Stomach smooth muscle (tissue), 2 donors: ENCODE results near the gene CAPRIN2.

Source experiments
- H3K27ac ChIP-seq: one replicate; pipeline ENCODE4 v1.7.0; 2013; ENCODE audit warnings: mild to moderate bottlenecking, low read length, inconsistent platforms
- H3K27me3 ChIP-seq, 2 donors: one replicate each; pipeline ENCODE4 v1.7.0; 2013; ENCODE audit warnings: low read length in 2 of 2; ENCODE audit not compliant: insufficient read depth in 2 of 2, control insufficient read depth in 1 of 2
- H3K36me3 ChIP-seq, 2 donors: one replicate each; pipeline ENCODE4 v1.7.0; 2013; ENCODE audit warnings: low read length in 2 of 2; ENCODE audit not compliant: control insufficient read depth in 2 of 2, insufficient read depth in 2 of 2
- H3K4me1 ChIP-seq: one replicate; pipeline ENCODE4 v1.7.0; 2013; ENCODE audit warnings: low read length; ENCODE audit not compliant: control insufficient read depth, insufficient read depth
- H3K4me3 ChIP-seq, 2 donors: one replicate each; pipeline ENCODE4 v1.7.0; 2013; ENCODE audit warnings: low read length in 2 of 2
- H3K9ac ChIP-seq, 2 donors: one replicate each; pipeline ENCODE4 v1.7.0; 2013; ENCODE audit warnings: low read length in 2 of 2, mild to moderate bottlenecking in 1 of 2
- H3K9me3 ChIP-seq, 2 donors: one replicate each; pipeline ENCODE4 v1.7.0; 2013; ENCODE audit warnings: low read length in 2 of 2; ENCODE audit not compliant: control insufficient read depth in 2 of 2
- donor health status: healthy.
- donor health status: Pancreatic carcinoma.

CAPRIN2 gene

GRCh38 chr12:30763053-30763452 is 8.3 kb upstream of the CAPRIN2 start:
- Histone ChIP-seq H3K27me3 (no peaks in the 10 kb centered on the region), H3K27ac (no peak overlapping the region), H3K4me3 (no peak overlapping the region), H3K36me3 (no peaks in the 10 kb centered on the region), H3K9ac (no peak overlapping the region), H3K4me1 (no peaks in the 10 kb centered on the region), H3K9me3 (no peaks in the 10 kb centered on the region)

GRCh38 chr12:30761730-30762129 is 7.0 kb upstream of the CAPRIN2 start:
- H3K27me3 ChIP-seq = no peaks in the 10 kb centered on the region
- H3K4me1 ChIP-seq = no peaks in the 10 kb centered on the region
- no peak overlapping the region for H3K27ac ChIP-seq
- H3K9ac ChIP-seq = no peak overlapping the region
- H3K36me3 ChIP-seq = no peaks in the 10 kb centered on the region
- H3K4me3 ChIP-seq = no peak overlapping the region
- no peaks in the 10 kb centered on the region for H3K9me3 ChIP-seq

- H3K9me3 ChIP-seq = no peaks in the 10 kb centered on the region
- H3K36me3 ChIP-seq = no peaks in the 10 kb centered on the region
- no peak overlapping the region for H3K27ac ChIP-seq
- no peak overlapping the region for H3K4me3 ChIP-seq
- no peaks in the 10 kb centered on the region for H3K27me3 ChIP-seq
- H3K4me1 ChIP-seq = peaks cover 9% of the 10 kb centered on the region
- H3K9ac ChIP-seq = no peak overlapping the region
Observed at GRCh38 chr12:30757316-30757715, 2.6 kb upstream of the CAPRIN2 start.

GRCh38 chr12:30756074-30756473 is 1.3 kb upstream of the CAPRIN2 start:
- Histone ChIP-seq H3K27ac (no peak overlapping the region), H3K9ac (no peak overlapping the region), H3K4me1 (peaks cover 9% of the 10 kb centered on the region)

GRCh38 chr12:30755395-30755762 is 628 bp upstream of the CAPRIN2 start:
- Histone ChIP-seq H3K4me3 (peak overlapping the region; percentile 57 to 86), H3K27me3 (no peaks in the 10 kb centered on the region), H3K9me3 (no peaks in the 10 kb centered on the region), H3K9ac (peak overlapping the region; percentile 70 to 90), H3K36me3 (no peaks in the 10 kb centered on the region), H3K27ac (peak overlapping the region; percentile 60), H3K4me1 (peaks cover 9% of the 10 kb centered on the region)

More at GRCh38 chr12:30756074-30756473, 1.3 kb upstream of the CAPRIN2 start:
- Histone ChIP-seq H3K9me3 (no peaks in the 10 kb centered on the region), H3K36me3 (no peaks in the 10 kb centered on the region), H3K4me3 (no peak overlapping the region), H3K27me3 (no peaks in the 10 kb centered on the region)

- peak overlapping the region; percentile 84 to 86 for H3K4me3 ChIP-seq
- peaks cover 9% of the 10 kb centered on the region for H3K4me1 ChIP-seq
- H3K9me3 ChIP-seq = no peaks in the 10 kb centered on the region
- peak overlapping the region; percentile 64 to 73 for H3K9ac ChIP-seq
- H3K27me3 ChIP-seq = no peaks in the 10 kb centered on the region
- H3K36me3 ChIP-seq = no peaks in the 10 kb centered on the region
- H3K27ac ChIP-seq = peak overlapping the region; percentile 19
Observed at GRCh38 chr12:30754383-30754749, 385 bp downstream of the CAPRIN2 start.

GRCh38 chr12:30753751-30754382 is 884 bp downstream of the CAPRIN2 start:
- peak overlapping the region; percentile 84 to 86 for H3K4me3 ChIP-seq
- H3K36me3 ChIP-seq = no peaks in the 10 kb centered on the region
- no peaks in the 10 kb centered on the region for H3K9me3 ChIP-seq
- H3K27me3 ChIP-seq = no peaks in the 10 kb centered on the region
- peak overlapping the region; percentile 64 to 73 for H3K9ac ChIP-seq
- H3K27ac ChIP-seq = peak overlapping the region; percentile 19
- peaks cover 9% of the 10 kb centered on the region for H3K4me1 ChIP-seq

GRCh38 chr12:30753233-30753632 is 1.5 kb downstream of the CAPRIN2 start:
- Histone ChIP-seq H3K27me3 (no peaks in the 10 kb centered on the region), H3K27ac (no peak overlapping the region), H3K9ac (no peak overlapping the region)

GRCh38 chr12:30752255-30752654 is 2.5 kb downstream of the CAPRIN2 start:
- no peak overlapping the region for H3K9ac ChIP-seq

More at GRCh38 chr12:30753233-30753632, 1.5 kb downstream of the CAPRIN2 start:
- peaks cover 9% of the 10 kb centered on the region for H3K4me1 ChIP-seq
- no peaks in the 10 kb centered on the region for H3K9me3 ChIP-seq
- H3K36me3 ChIP-seq = no peaks in the 10 kb centered on the region
- H3K4me3 ChIP-seq = peak overlapping the region; percentile 84 to 86

GRCh38 chr12:30748147-30748546 is 6.6 kb downstream of the CAPRIN2 start:
- Histone ChIP-seq H3K27me3 (no peaks in the 10 kb centered on the region), H3K9ac (no peak overlapping the region), H3K4me1 (no peaks in the 10 kb centered on the region), H3K9me3 (no peaks in the 10 kb centered on the region), H3K4me3 (no peak overlapping the region), H3K27ac (no peak overlapping the region), H3K36me3 (peaks cover 0 to 5% of the 10 kb centered on the region in 2 donors)

More at GRCh38 chr12:30752255-30752654, 2.5 kb downstream of the CAPRIN2 start:
- Histone ChIP-seq H3K36me3 (no peaks in the 10 kb centered on the region), H3K4me1 (peaks cover 9% of the 10 kb centered on the region), H3K9me3 (no peaks in the 10 kb centered on the region), H3K4me3 (no peak overlapping the region), H3K27me3 (no peaks in the 10 kb centered on the region), H3K27ac (no peak overlapping the region)

- H3K4me3 ChIP-seq = no peak overlapping the region
- H3K27me3 ChIP-seq = no peaks in the 10 kb centered on the region
- H3K27ac ChIP-seq = no peak overlapping the region
- H3K4me1 ChIP-seq = no peaks in the 10 kb centered on the region
- H3K36me3 ChIP-seq = peaks cover 0 to 5% of the 10 kb centered on the region in 2 donors
- H3K9ac ChIP-seq = no peak overlapping the region
- H3K9me3 ChIP-seq = no peaks in the 10 kb centered on the region
Observed at GRCh38 chr12:30746190-30746589, 8.6 kb downstream of the CAPRIN2 start.
